SK-N-SH (cell line): ENCODE results near the gene TMTC4.

Experiments
- CTCF ChIP-seq: fragments of 200-600 bp; sonication (generic); IDR thresholded peaks from 2 replicates; pipeline ENCODE4 v1.6.1; 2017; ENCODE audit warnings: antibody characterized with exemption, mild to moderate bottlenecking, moderate library complexity
- ELF1 ChIP-seq: IDR thresholded peaks from 2 replicates; pipeline ENCODE4 v1.4.0; 2012
- EP300 ChIP-seq, 2 experiments: IDR thresholded peaks; 2 replicates each; pipeline versions ENCODE4 v1.4.0 to v1.6.1; 2012; ENCODE audit warnings: borderline replicate concordance in 1 of 2, low read depth in 1 of 2, low read length in 1 of 2
- MEF2A ChIP-seq: IDR thresholded peaks from 2 replicates; pipeline ENCODE4 v1.4.0; 2012; ENCODE audit warnings: low read depth, borderline replicate concordance
- MXI1 ChIP-seq: IDR thresholded peaks from 2 replicates; pipeline ENCODE4 v1.6.1; 2012; ENCODE audit warnings: mild to moderate bottlenecking, low read depth, low read length, improper control_type of control experiment
- POLR2AphosphoS5 ChIP-seq: IDR thresholded peaks from 2 replicates; pipeline ENCODE4 v1.6.1; 2012; ENCODE audit warnings: low read depth, low read length
- SIN3A ChIP-seq: IDR thresholded peaks from 2 replicates; pipeline ENCODE4 v1.6.1; 2012; ENCODE audit warnings: low read depth, mild to moderate bottlenecking, low read length, moderate library complexity, borderline replicate concordance
- SMC3 ChIP-seq: IDR thresholded peaks from 2 replicates; pipeline ENCODE4 v1.6.1; 2012; ENCODE audit warnings: low read depth, low read length, improper control_type of control experiment
- TAF1 ChIP-seq: IDR thresholded peaks from 2 replicates; pipeline ENCODE4 v1.6.1; 2012; ENCODE audit warnings: low read depth, mild to moderate bottlenecking, low read length, moderate library complexity, borderline replicate concordance
- YY1 ChIP-seq: IDR thresholded peaks from 2 replicates; pipeline ENCODE4 v1.4.0; 2012; ENCODE audit warnings: low read depth, mild to moderate bottlenecking

DNA sequence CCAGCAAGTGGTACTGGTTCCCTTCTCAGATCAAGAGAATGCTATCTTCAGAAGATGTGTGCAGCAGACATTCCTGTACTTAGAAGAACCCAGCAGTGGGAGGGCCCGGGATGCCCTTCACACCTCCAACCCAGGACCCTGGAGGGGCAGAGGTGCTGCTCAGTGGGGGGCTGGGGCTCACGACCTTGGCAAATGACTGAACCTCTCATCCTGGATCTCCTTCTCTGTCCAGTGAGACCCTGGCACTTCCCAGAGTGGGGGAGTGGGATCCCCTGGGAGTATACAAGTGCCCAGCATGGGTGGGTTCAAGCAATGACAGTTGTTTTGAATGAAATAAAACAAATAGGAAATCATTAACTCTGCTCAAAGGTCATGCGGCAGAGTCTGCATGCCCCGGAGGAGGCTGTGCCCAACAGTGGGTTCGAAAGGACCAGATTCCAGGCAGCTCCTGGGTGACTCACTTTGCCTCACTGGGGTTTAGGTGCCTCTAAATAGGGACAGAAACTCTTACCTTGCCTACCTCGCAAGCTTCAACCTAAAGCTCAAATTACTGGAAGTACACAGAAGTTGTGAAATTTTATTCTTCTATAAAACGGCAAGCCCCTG lies 112.9 kb downstream of the TMTC4 start:
- TF ChIP-seq YY1: no peak
- TF ChIP-seq ELF1: no peak
- TF ChIP-seq SIN3A: no peak
- TF ChIP-seq TAF1: no peak
- TF ChIP-seq MEF2A: no peak
- TF ChIP-seq SMC3: no peak
- TF ChIP-seq MXI1: no peak
- no peak for TF ChIP-seq POLR2AphosphoS5
- no peak for TF ChIP-seq EP300 (IDR thresholded peaks at IDR 0.05; ENCODE audit: borderline replicate concordance in 1 of 2, low read depth in 1 of 2, low read length in 1 of 2)
- TF ChIP-seq CTCF: no peak
